ENCODE data around the gene TTC12.

The TTC12 gene

DNA sequence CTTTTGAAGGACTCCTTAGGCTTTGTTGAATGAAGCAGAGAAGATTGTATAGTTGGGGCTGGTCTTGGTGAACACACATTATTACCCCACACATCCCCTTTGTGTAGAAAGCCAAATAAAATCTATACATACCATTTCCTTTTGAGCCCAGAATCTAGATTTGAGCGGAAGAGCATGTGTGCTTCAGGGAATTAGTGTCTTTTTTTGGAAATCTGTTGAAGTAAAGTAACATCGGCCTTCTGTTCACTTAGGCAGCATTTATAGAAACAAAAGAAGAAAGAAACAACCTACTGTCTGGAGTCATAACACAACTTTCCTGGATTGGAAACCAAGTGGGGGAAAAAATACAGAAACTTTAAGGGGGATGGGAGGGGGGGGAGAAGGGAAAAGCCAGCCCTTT lies 37.9 kb upstream of the TTC12 start:
- TF ChIP-seq, protein P1, sequence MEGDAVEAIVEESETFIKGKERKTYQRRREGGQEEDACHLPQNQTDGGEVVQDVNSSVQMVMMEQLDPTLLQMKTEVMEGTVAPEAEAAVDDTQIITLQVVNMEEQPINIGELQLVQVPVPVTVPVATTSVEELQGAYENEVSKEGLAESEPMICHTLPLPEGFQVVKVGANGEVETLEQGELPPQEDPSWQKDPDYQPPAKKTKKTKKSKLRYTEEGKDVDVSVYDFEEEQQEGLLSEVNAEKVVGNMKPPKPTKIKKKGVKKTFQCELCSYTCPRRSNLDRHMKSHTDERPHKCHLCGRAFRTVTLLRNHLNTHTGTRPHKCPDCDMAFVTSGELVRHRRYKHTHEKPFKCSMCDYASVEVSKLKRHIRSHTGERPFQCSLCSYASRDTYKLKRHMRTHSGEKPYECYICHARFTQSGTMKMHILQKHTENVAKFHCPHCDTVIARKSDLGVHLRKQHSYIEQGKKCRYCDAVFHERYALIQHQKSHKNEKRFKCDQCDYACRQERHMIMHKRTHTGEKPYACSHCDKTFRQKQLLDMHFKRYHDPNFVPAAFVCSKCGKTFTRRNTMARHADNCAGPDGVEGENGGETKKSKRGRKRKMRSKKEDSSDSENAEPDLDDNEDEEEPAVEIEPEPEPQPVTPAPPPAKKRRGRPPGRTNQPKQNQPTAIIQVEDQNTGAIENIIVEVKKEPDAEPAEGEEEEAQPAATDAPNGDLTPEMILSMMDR (IDR thresholded peaks at IDR 0.05) = no peak
- no peak overlapping the region for H3K27ac ChIP-seq
- no peak for DNase-seq (ENCODE audit: low spot score)
- H3K4me3 ChIP-seq = no peak overlapping the region

DNA sequence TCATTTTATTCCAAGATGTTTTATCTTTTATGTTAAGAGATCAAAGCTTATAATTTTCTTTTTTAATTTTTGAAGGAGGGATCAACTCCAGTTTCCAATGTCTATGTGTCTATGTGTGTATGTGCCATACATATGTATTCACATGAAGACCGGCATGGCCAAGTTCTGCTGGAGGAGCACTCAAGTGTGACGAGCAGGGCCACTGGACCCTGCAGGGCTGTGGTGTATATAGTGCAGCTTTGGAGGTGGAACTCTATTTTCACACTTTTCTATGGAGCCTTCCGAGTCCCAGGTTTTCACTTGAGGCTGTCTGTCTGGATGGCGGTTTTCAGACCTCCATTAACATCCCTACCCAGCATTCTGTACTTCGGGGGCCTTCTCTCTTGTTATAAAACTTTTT lies 36.5 kb upstream of the TTC12 start:
- no peak overlapping the region for H3K4me3 ChIP-seq
- TF ChIP-seq, protein P1 (IDR thresholded peaks at IDR 0.05) = no peak
- no peak overlapping the region for H3K27ac ChIP-seq
- no peak for DNase-seq (ENCODE audit: low spot score)

DNA sequence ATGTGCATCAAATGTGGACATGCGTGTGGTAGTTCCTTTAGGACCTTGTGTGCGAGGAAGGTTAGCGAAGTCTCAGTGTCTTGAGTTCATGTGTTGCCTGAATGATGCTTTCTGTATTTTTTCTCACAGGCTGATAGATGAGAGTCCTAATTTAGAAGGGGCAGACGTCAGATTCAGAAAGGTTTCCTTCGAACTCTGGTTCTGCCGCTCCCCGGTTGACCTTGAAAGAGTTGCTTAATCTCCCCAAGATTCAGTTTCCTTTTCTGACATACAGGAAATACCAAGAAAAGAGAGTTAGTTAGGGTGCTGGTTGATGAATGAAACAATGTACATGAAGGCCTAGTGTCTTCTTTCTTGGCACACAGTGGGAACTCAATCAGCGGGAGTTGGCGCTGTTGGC lies 35.9 kb upstream of the TTC12 start:
- DNase-seq (ENCODE audit: low spot score) = no peak
- Histone ChIP-seq H3K4me3 (no peak overlapping the region), H3K27ac (no peak overlapping the region)
- TF ChIP-seq, protein P1 (IDR thresholded peaks at IDR 0.05) = no peak

DNA sequence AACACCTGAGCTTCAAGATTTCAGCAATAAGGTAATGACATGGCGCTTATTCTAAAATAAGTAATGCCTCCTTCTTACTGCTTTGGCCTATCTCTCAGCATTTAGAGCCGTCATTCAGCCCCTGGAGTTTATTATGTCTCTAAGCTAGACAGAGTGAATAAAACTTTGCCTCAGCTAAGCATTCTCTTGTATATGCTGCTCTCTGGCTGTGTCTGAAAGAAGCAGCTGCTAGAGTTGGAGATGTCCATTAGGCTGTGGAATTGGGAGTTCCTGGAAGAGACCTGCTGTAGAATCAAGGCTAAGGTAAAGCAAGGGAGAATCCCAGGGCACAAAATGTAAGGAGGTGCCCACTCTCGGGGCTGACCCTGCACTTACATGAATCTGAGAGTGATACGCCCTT lies 35.5 kb upstream of the TTC12 start:
- no peak overlapping the region for H3K4me3 ChIP-seq
- DNase-seq (ENCODE audit: low spot score) = no peak
- no peak overlapping the region for H3K27ac ChIP-seq
- TF ChIP-seq, protein P1 (IDR thresholded peaks at IDR 0.05) = no peak

DNA sequence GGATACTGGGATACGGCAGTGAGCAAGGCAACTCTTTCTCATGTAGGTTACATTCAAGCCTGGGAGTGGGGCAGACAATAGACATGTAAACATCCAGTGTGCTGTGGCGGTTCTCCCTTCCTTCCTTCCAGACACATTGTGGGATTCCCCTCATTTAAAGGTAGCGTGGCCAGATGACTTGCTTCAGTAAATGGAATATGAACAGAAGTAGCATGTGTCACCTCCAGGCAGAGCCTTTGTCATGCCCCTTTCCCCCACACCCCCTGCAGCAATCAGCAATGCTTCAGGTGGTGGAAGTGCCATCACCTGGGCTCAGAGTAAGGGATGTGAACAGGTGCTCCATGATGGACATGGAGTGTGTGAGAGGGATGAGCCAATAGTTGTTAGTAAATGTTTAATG lies 34.8 kb upstream of the TTC12 start:
- no peak for DNase-seq (ENCODE audit: low spot score)
- Histone ChIP-seq H3K4me3 (no peak overlapping the region), H3K27ac (no peak overlapping the region)
- TF ChIP-seq, protein P1 (IDR thresholded peaks at IDR 0.05) = no peak

DNA sequence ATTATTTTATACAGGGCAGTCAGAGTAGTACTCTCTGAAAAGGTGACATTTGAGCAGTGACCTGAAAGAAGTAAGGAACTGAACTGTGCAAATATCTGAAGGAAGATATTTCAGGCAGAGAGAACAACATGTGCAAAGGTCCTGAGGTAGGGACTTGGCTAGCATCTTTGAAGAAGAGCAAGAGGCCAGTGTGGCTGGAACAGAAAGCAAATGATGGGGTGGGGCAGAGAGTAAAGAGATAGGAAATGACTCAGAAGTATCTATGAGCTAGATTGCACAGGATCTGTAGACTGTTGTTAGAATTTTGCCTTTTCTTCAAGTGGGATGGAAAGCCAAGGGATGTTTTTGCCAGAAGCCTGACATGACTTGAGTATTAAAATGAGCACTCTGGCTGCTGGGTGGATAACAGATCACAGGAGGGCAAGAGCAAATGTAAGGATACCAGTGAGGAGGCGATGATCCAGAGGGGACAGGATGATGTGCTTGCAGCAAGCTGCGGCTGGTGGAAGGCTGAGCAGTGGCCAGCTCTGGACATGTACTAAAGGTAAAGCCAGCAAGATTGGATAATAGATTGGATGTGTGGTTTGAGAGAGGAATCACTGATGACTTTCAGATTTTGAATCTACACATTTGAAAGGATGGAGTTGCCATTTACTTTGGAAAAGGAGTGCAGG lies 33.2 kb upstream of the TTC12 start:
- TF ChIP-seq, protein P1 (IDR thresholded peaks at IDR 0.05) = no peak
- no peak for DNase-seq (ENCODE audit: low spot score)
- no peak overlapping the region for H3K4me3 ChIP-seq
- H3K27ac ChIP-seq = no peak overlapping the region

DNA sequence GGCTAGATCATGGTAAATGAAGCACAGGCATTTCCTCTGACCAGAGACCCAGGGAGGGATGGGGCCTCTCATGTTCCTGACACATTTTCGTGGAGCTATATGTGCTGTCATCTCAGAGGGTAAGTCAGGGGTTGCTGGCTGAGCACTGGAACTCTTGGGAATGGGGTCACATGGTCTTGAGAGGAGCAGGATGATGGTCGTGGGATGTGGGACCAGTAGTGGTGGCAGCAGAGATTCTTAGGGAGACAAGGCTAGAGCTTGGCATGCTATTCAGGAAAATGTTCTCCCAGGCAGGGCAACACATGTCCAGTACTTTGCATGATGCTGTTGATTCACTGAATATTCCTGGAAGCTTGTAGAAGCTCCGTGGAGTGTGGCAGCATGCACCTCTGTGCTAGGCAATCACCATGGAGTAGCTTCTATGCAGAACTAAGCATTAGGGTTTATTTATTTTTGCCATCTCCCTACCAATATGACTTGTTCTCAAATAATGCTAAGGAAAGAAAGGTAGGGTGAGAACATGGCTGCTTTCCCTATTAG lies 31.4 kb upstream of the TTC12 start:
- no peak overlapping the region for H3K4me3 ChIP-seq
- no peak for DNase-seq (ENCODE audit: low spot score)
- H3K27ac ChIP-seq = no peak overlapping the region
- TF ChIP-seq, protein P1 (IDR thresholded peaks at IDR 0.05) = no peak

All from coronary artery (tissue), 2 donors.